H1 (cell line): ENCODE results near the gene IL17REL. TPM values are rescaled to one million over a fixed set of nuclear protein-coding genes. Genes with fewer than 3 reads are reported as not detected.

ENCODE experiments used
- CTCF ChIA-PET: fragments of 300-600 bp; sonication (Branson Sonifier 250); formaldehyde crosslinking; loops from one replicate; lab custom pipeline; 2021; ENCODE audit not compliant: partially characterized antibody; lab: Charles Lee
- POLR2A ChIA-PET: fragments of 300-600 bp; sonication (Branson Sonifier 250); formaldehyde crosslinking; loops from one replicate; lab custom pipeline; 2021; ENCODE audit warnings: inconsistent platforms; ENCODE audit not compliant: partially characterized antibody; lab: Charles Lee
- DNase-seq, 2 experiments: peaks; one replicate each; pipeline versions ENCODE4 v3.0.0 to v3.0.0-alpha.2; 2010 to 2022; ENCODE audit warnings: low spot score in 2 of 2, low read depth in 1 of 2, mixed read lengths in 1 of 2
- FAIRE-seq: peaks from 2 replicates; lab custom pipeline; 2011; peaks lifted over from hg19 to GRCh38; lab: Jason Lieb, UNC
- H2AFZ ChIP-seq: 2 replicates; pipeline ENCODE4 v1.8.1; 2012; ENCODE audit warnings: low read length, inconsistent platforms
- H2AK5ac ChIP-seq: 2 replicates; pipeline ENCODE4 v1.6.1; 2013; ENCODE audit warnings: low read depth, low read length
- H2BK120ac ChIP-seq: replicated peaks from 2 replicates; pipeline ENCODE3; 2013; ENCODE audit warnings: low read depth, low read length, inconsistent platforms
- H2BK12ac ChIP-seq: 2 replicates; pipeline ENCODE4 v1.6.1; 2013; ENCODE audit warnings: low read depth, low read length
- H2BK15ac ChIP-seq: 2 replicates; pipeline ENCODE4 v1.6.1; 2013; ENCODE audit warnings: low read length
- H2BK20ac ChIP-seq: 2 replicates; pipeline ENCODE4 v1.6.1; 2013; ENCODE audit warnings: low read length
- H2BK5ac ChIP-seq: 2 replicates; pipeline ENCODE4 v1.6.1; 2013; ENCODE audit warnings: low read depth, low read length
- H3K14ac ChIP-seq: 2 replicates; pipeline ENCODE4 v1.6.1; 2013; ENCODE audit warnings: inconsistent platforms; ENCODE audit not compliant: insufficient read length
- H3K18ac ChIP-seq: 2 replicates; pipeline ENCODE4 v1.6.1; 2013; ENCODE audit warnings: low read length; ENCODE audit errors: extremely low read depth
- H3K23ac ChIP-seq: 2 replicates; pipeline ENCODE4 v1.6.1; 2013; ENCODE audit warnings: inconsistent platforms; ENCODE audit not compliant: insufficient read length
- H3K23me2 ChIP-seq: 2 replicates; pipeline ENCODE4 v1.6.1; 2013; ENCODE audit warnings: low read depth, low read length
- H3K27ac ChIP-seq: 2 replicates; pipeline ENCODE4 v1.6.1; 2011; ENCODE audit warnings: low read depth, low read length, inconsistent platforms
- H3K27me3 ChIP-seq, 4 experiments: replicated peaks in 1 of 4; 1 replicate in 1 of 4; 2 replicates in 3 of 4; pipeline versions ENCODE4 v1.6.1 to v1.8.1; 2011 to 2013; ENCODE audit warnings: low read length in 3 of 4, mild to moderate bottlenecking in 3 of 4, inconsistent platforms in 2 of 4, mixed read lengths in 2 of 4, moderate library complexity in 1 of 4; ENCODE audit not compliant: control insufficient read depth in 3 of 4, insufficient read depth in 3 of 4; ENCODE audit errors: extremely low read depth in 1 of 4
- H3K36me3 ChIP-seq, 4 experiments: 2 replicates each; pipeline versions ENCODE4 v1.6.1 to v1.8.1; 2011 to 2013; ENCODE audit warnings: mild to moderate bottlenecking in 4 of 4, low read length in 3 of 4, moderate library complexity in 2 of 4, control low read depth in 1 of 4, inconsistent platforms in 1 of 4; ENCODE audit not compliant: insufficient read depth in 4 of 4, control insufficient read depth in 2 of 4
- H3K4ac ChIP-seq: replicated peaks from 2 replicates; pipeline ENCODE3; 2013; ENCODE audit warnings: low read length, low read depth, mixed read lengths, inconsistent platforms; ENCODE audit not compliant: insufficient read length
- H3K4me1 ChIP-seq, 4 experiments: replicated peaks in 1 of 4; 1 replicate in 1 of 4; 2 replicates in 3 of 4; pipeline versions ENCODE4 v1.6.1 to v1.8.1; 2011 to 2013; ENCODE audit warnings: low read length in 3 of 4, inconsistent platforms in 2 of 4, mixed read lengths in 1 of 4; ENCODE audit not compliant: insufficient read depth in 4 of 4, control insufficient read depth in 3 of 4
- H3K4me2 ChIP-seq, 2 experiments: 2 replicates each; pipeline versions ENCODE4 v1.6.1 to v1.8.1; 2011 to 2013; ENCODE audit warnings: low read depth in 2 of 2, low read length in 2 of 2, control low read depth in 1 of 2, inconsistent platforms in 1 of 2, mild to moderate bottlenecking in 1 of 2; ENCODE audit not compliant: insufficient read depth in 1 of 2
- H3K4me3 ChIP-seq, 4 experiments: fragments of 200-600, 300-600 bp in 1 of 4; sonication (generic), shearing (Covaris generic), sonication (Bioruptor Twin) in 1 of 4; 2 replicates each; pipeline versions ENCODE4 v1.5.1 to v1.8.1; 2011 to 2016; ENCODE audit warnings: low read length in 4 of 4, low read depth in 3 of 4, control low read depth in 2 of 4, inconsistent platforms in 2 of 4, mild to moderate bottlenecking in 2 of 4, mixed read lengths in 1 of 4, moderate library complexity in 1 of 4; ENCODE audit not compliant: insufficient read depth in 2 of 4; ENCODE audit errors: extremely low read depth in 1 of 4
- H3K56ac ChIP-seq: replicated peaks from 2 replicates; pipeline ENCODE3; 2013; ENCODE audit warnings: low read depth, mild to moderate bottlenecking, mixed read lengths, low read length, inconsistent platforms; ENCODE audit not compliant: insufficient read length
- H3K79me1 ChIP-seq: 2 replicates; pipeline ENCODE4 v1.6.1; 2013; ENCODE audit warnings: low read depth, low read length, control low read depth
- H3K79me2 ChIP-seq, 2 experiments: 2 replicates each; pipeline versions ENCODE4 v1.6.1 to v1.8.1; 2012 to 2013; ENCODE audit warnings: low read length in 2 of 2, mild to moderate bottlenecking in 2 of 2, inconsistent platforms in 1 of 2; ENCODE audit not compliant: insufficient read depth in 2 of 2, control insufficient read depth in 1 of 2
- H3K9ac ChIP-seq, 4 experiments: replicated peaks in 1 of 4; 1 replicate in 1 of 4; 2 replicates in 3 of 4; pipeline versions ENCODE4 v1.6.1 to v1.8.1; 2011 to 2013; ENCODE audit warnings: low read depth in 3 of 4, low read length in 3 of 4, control low read depth in 2 of 4, mild to moderate bottlenecking in 2 of 4, moderate library complexity in 2 of 4, inconsistent platforms in 1 of 4; ENCODE audit errors: extremely low read depth in 1 of 4
- H3K9me3 ChIP-seq, 2 experiments: 2 replicates each; pipeline versions ENCODE4 v1.6.1 to v1.8.1; 2012 to 2013; ENCODE audit warnings: mild to moderate bottlenecking in 2 of 2, moderate library complexity in 2 of 2, control low read depth in 1 of 2, inconsistent platforms in 1 of 2, low read depth in 1 of 2, low read length in 1 of 2, mixed read lengths in 1 of 2; ENCODE audit not compliant: insufficient read depth in 2 of 2
- H4K20me1 ChIP-seq, 2 experiments: replicated peaks in 1 of 2; 2 replicates each; pipeline versions ENCODE3 to v1.8.1; 2011 to 2013; ENCODE audit warnings: inconsistent platforms in 2 of 2, low read length in 2 of 2, mild to moderate bottlenecking in 1 of 2; ENCODE audit not compliant: insufficient read depth in 2 of 2, control insufficient read depth in 1 of 2
- H4K5ac ChIP-seq: 2 replicates; pipeline ENCODE4 v1.6.1; 2013; ENCODE audit warnings: low read length, low read depth, mixed read lengths, inconsistent platforms; ENCODE audit not compliant: insufficient read length
- H4K8ac ChIP-seq: 2 replicates; pipeline ENCODE4 v1.8.0; 2013; ENCODE audit warnings: mild to moderate bottlenecking, moderate library complexity, low read length, inconsistent platforms; ENCODE audit not compliant: insufficient read depth; ENCODE audit errors: extremely low read depth
- H4K91ac ChIP-seq: replicated peaks from 2 replicates; pipeline ENCODE3; 2013; ENCODE audit warnings: low read length, mixed read lengths, inconsistent platforms; ENCODE audit not compliant: insufficient read length
- ASH2L ChIP-seq: fragments of 200-600, 300-600 bp; sonication (generic); IDR thresholded peaks from one replicate; pipeline ENCODE4 v1.7.1; 2017; ENCODE audit warnings: low read length
- BCL11A ChIP-seq, 2 experiments: IDR thresholded peaks; one replicate each; pipeline ENCODE4 v1.6.1; 2011; ENCODE audit warnings: low read depth in 2 of 2, low read length in 2 of 2, mild to moderate bottlenecking in 2 of 2
- CBX8 ChIP-seq: fragments of 300-800, 300-1000 bp; sonication (generic); IDR thresholded peaks from 2 replicates; pipeline ENCODE4 v1.7.1; 2016; ENCODE audit warnings: low read depth, low read length, borderline replicate concordance
- CEBPB ChIP-seq: IDR thresholded peaks from 2 replicates; pipeline ENCODE4 v1.6.1; 2012; ENCODE audit warnings: low read depth, low read length
- CTBP2 ChIP-seq: IDR thresholded peaks from 2 replicates; pipeline ENCODE4 v1.7.0; 2011; ENCODE audit warnings: borderline replicate concordance, mild to moderate bottlenecking, moderate library complexity, mixed read lengths, low read length; ENCODE audit not compliant: insufficient read depth, insufficient read length
- HDAC2 ChIP-seq, 2 experiments: fragments of 300-600 bp in 1 of 2; sonication (generic) in 1 of 2; IDR thresholded peaks; 2 replicates each; pipeline ENCODE4 v1.6.1; 2011 to 2012; ENCODE audit warnings: low read depth in 2 of 2, low read length in 2 of 2, mild to moderate bottlenecking in 2 of 2, moderate library complexity in 2 of 2, borderline replicate concordance in 1 of 2, inconsistent platforms in 1 of 2
- KDM4A ChIP-seq: IDR thresholded peaks from one replicate; pipeline ENCODE4 v1.7.1; 2012; ENCODE audit warnings: low read depth, mild to moderate bottlenecking, moderate library complexity, low read length, inconsistent platforms; ENCODE audit not compliant: severe bottlenecking
- PHF8 ChIP-seq: fragments of 200-600 bp; sonication (generic); conservative IDR thresholded peaks from 2 replicates; pipeline ENCODE4 v1.7.1; 2012; ENCODE audit warnings: low read depth, mild to moderate bottlenecking, inconsistent platforms, low read length, moderate library complexity
- POLR2A ChIP-seq, 2 experiments: IDR thresholded peaks; 1 replicate in 1 of 2; 2 replicates in 1 of 2; pipeline ENCODE4 v1.6.1; 2011; ENCODE audit warnings: low read depth in 2 of 2, low read length in 2 of 2, mild to moderate bottlenecking in 2 of 2; ENCODE audit errors: control extremely low read depth in 1 of 2
- POU5F1 ChIP-seq: IDR thresholded peaks from 2 replicates; pipeline ENCODE4 v1.6.1; 2011; ENCODE audit warnings: low read depth, mild to moderate bottlenecking, low read length, moderate library complexity
- SIRT6 ChIP-seq: IDR thresholded peaks from one replicate; pipeline ENCODE4 v1.7.1; 2012; ENCODE audit warnings: low read length, inconsistent platforms
- SP2 ChIP-seq: IDR thresholded peaks from 2 replicates; pipeline ENCODE4 v1.6.1; 2012; ENCODE audit warnings: mild to moderate bottlenecking, low read length, inconsistent platforms
- SRF ChIP-seq: IDR thresholded peaks from 2 replicates; pipeline ENCODE4 v1.6.1; 2011; ENCODE audit warnings: mild to moderate bottlenecking, low read depth, low read length, moderate library complexity
- SUZ12 ChIP-seq: fragments of 200-600 bp; sonication (generic); IDR thresholded peaks from 2 replicates; pipeline ENCODE4 v1.6.1; 2012; ENCODE audit warnings: mild to moderate bottlenecking, inconsistent platforms, low read length, moderate library complexity, mixed read lengths
- TBP ChIP-seq: IDR thresholded peaks from 2 replicates; pipeline ENCODE4 v1.6.1; 2011; ENCODE audit warnings: low read depth, low read length, improper control_type of control experiment
- TCF12 ChIP-seq: IDR thresholded peaks from 2 replicates; pipeline ENCODE4 v1.6.1; 2011; ENCODE audit warnings: low read depth, mild to moderate bottlenecking, low read length
- WGBS, 2 experiments: shearing (Covaris generic) in 1 of 2; methylation state at CpG; one replicate each; pipeline versions ENCODE4 v1.1.6 to v1.1.7; 2013 to 2015; ENCODE audit warnings: low lambda C conversion rate in 2 of 2, mixed read lengths in 2 of 2, inconsistent platforms in 1 of 2, low coverage in 1 of 2, missing lambda C conversion rate in 1 of 2; ENCODE audit not compliant: insufficient replicate concordance in 2 of 2, insufficient coverage in 1 of 2, insufficient read length in 1 of 2; ENCODE audit errors: extremely low coverage in 1 of 2, missing lambda C conversion rate in 1 of 2; 5-methylcytosine and 5-hydroxymethylcytosine counted together
- polyA plus RNA-seq, 7 experiments: library from polyadenylated mRNA; depleted of rRNA in 3 of 7; stranded (reverse) in 5 of 7; unstranded in 2 of 7; fragments of >200 nt in 5 of 7; fragments of 200-250 nt in 2 of 7; gene quantifications; 1 replicate in 5 of 7; 2 replicates in 1 of 7; 4 replicates in 1 of 7; pipeline versions ENCODE4 v1.2.1 to v1.2.3, GENCODE V29; 2011 to 2013; ENCODE audit warnings: missing spikeins in 2 of 7, mixed read lengths in 2 of 7
- total RNA-seq: library from RNA; stranded (reverse); fragmentation: NEBNext Ultra II Directional; extraction: Animal tissue kit (Norgen Biotek cat#: 25700); gene quantifications from 2 replicates; pipeline ENCODE4 v1.2.1, GENCODE V29; 2021

IL17REL gene
- total and polyA plus RNA-seq, 2 of the 8 experiments (the other 6 are each of a cell fraction or from before 2014, with no cell fraction given): 0.15 to 0.20 TPM

DNA sequence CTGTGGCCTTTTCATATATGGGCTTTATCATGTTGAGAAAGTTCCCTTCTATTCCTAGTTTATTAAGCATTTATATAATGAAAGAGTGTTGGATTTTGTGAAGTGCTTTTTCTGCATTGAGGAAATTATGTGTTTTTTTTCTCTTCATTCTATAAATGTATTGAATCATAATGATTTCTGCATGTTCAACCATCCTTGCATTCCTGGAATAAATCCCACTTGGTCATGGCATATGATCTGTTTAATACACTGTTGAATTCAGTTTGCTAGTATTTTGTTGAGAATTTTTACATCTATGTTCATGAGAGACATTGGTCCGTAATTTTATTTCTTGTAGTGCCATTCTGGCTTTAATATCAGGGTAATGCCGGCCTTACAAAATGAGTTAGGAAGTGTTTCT lies 26.2 kb downstream of the IL17REL start:
- Histone ChIP-seq H3K9ac (no peak overlapping the region), H3K9me3 (peaks cover 0 to 19% of the 10 kb centered on the region in 2 experiments; a peak in 2 of 4 replicates), H4K20me1 (no peaks in the 10 kb centered on the region), H3K18ac (no peak overlapping the region), H2BK120ac (no peak overlapping the region), H2AFZ (no peak overlapping the region), H2BK20ac (no peak overlapping the region), H2AK5ac (no peak overlapping the region), H3K4me2 (no peak overlapping the region), H2BK12ac (no peak overlapping the region), H3K23ac (no peak overlapping the region), H3K27ac (no peak overlapping the region), H3K4ac (no peak overlapping the region), H4K5ac (no peak overlapping the region), H3K23me2 (peaks cover 3% of the 10 kb centered on the region; the same call in 1 of the 2 replicates), H3K36me3 (no peaks in the 10 kb centered on the region), H3K4me3 (no peak overlapping the region), H3K4me1 (peaks cover 0 to 4% (median 0%) of the 10 kb centered on the region in 4 experiments; a peak in 1 of 7 replicates), H3K14ac (no peak overlapping the region), H2BK5ac (no peak overlapping the region), H3K27me3 (peaks cover 4 to 18% (median 13%) of the 10 kb centered on the region in 4 experiments), H2BK15ac (no peak overlapping the region), H4K91ac (no peak overlapping the region), H3K56ac (no peak overlapping the region), H3K79me1 (no peaks in the 10 kb centered on the region), H3K79me2 (no peaks in the 10 kb centered on the region), H4K8ac (no peak overlapping the region)
- ChIA-PET POLR2A (no interaction called here), CTCF (interaction anchor here (0.9 to 8.1 kb wide), 3 partner anchors 8 to 73 kb away, joined by 3 to 83 read pairs (median 11); no protein-coding TSS in a partner anchor)
- WGBS, 2 experiments: 91% methylated on average over 2 of the region's 2 CpGs; no CpG with 5 or more reads in 1 of the 2 experiments
- DNase-seq (no peak), FAIRE-seq (no peak)
- no peak for TF ChIP-seq SP2
- TF ChIP-seq SIRT6: no peak
- TF ChIP-seq CEBPB: no peak
- no peak for TF ChIP-seq POU5F1
- TF ChIP-seq PHF8: no peak
- no peak for TF ChIP-seq TBP
- TF ChIP-seq KDM4A: no peak
- TF ChIP-seq CBX8: no peak
- no peak for TF ChIP-seq ASH2L
- no peak for TF ChIP-seq TCF12
- TF ChIP-seq HDAC2 (IDR thresholded peaks at IDR 0.05; ENCODE audit: borderline replicate concordance in 1 of 2, low read depth in 2 of 2, low read length in 2 of 2): no peak
- TF ChIP-seq POLR2A (IDR thresholded peaks at IDR 0.05; ENCODE audit: control extremely low read depth in 1 of 2, low read depth in 2 of 2, low read length in 2 of 2): no peak
- TF ChIP-seq SRF: no peak
- no peak for TF ChIP-seq SUZ12
- no peak for TF ChIP-seq BCL11A (IDR thresholded peaks at IDR 0.05; ENCODE audit: low read depth in 2 of 2, low read length in 2 of 2)
- no peak for TF ChIP-seq CTBP2
